NCI-H69 (cell line): Measurements from ENCODE around the gene MCF2L2.
"Not testable (repeated sequence)": the region's sequence is repeated elsewhere in the genome, so short reads cannot be mapped to it uniquely, and the experiment has no call there.

Source experiments
- DNase-seq: peaks from one replicate; lab custom pipeline; 2025; lab: John Stamatoyannopoulos, UW

Gene MCF2L2

GRCh38 chr3:183428447-183429211, at the start of gene MCF2L2:
Gene MCF2L2 (minus strand): TSS chr3:183428619. CDS start chr3:183427977, 642 bp downstream.
- peak; percentile 73 for DNase-seq

- peak; percentile 91 for DNase-seq
Observed at GRCh38 chr3:183477801-183478456, 49.5 kb upstream of the MCF2L2 start.

- not testable (repeated sequence) for DNase-seq
Observed at GRCh38 chr3:183475764-183476162, 47.3 kb upstream of the MCF2L2 start.

GRCh38 chr3:183475016-183475763, 46.8 kb upstream of the MCF2L2 start:
- DNase-seq = no peak

GRCh38 chr3:183473969-183474368, 45.5 kb upstream of the MCF2L2 start:
- DNase-seq = no peak

GRCh38 chr3:183472155-183472554, 43.7 kb upstream of the MCF2L2 start:
- no peak for DNase-seq

GRCh38 chr3:183468424-183468823, 40.0 kb upstream of the MCF2L2 start:
- DNase-seq = peak; percentile 12

- DNase-seq = peak; percentile 12
Observed at GRCh38 chr3:183466575-183466974, 38.2 kb upstream of the MCF2L2 start.

- not testable (repeated sequence) for DNase-seq
Observed at GRCh38 chr3:183465710-183466109, 37.3 kb upstream of the MCF2L2 start.

GRCh38 chr3:183464480-183464879, 36.1 kb upstream of the MCF2L2 start:
- no peak for DNase-seq

GRCh38 chr3:183460081-183461055, 31.9 kb upstream of the MCF2L2 start:
- no peak for DNase-seq

- DNase-seq = no peak
Observed at GRCh38 chr3:183455089-183455488, 26.7 kb upstream of the MCF2L2 start.

GRCh38 chr3:183454064-183454463, 25.6 kb upstream of the MCF2L2 start:
- DNase-seq = no peak

GRCh38 chr3:183449791-183450190, 21.4 kb upstream of the MCF2L2 start:
- no peak for DNase-seq

- DNase-seq = peak; percentile 40
Observed at GRCh38 chr3:183449391-183449790, 21.0 kb upstream of the MCF2L2 start.

GRCh38 chr3:183448369-183449128, 20.1 kb upstream of the MCF2L2 start:
- DNase-seq = no peak

GRCh38 chr3:183447206-183448001, 19.0 kb upstream of the MCF2L2 start:
- DNase-seq = peak; percentile 98

GRCh38 chr3:183446838-183447205, 18.4 kb upstream of the MCF2L2 start:
- DNase-seq = no peak

- no peak for DNase-seq
Observed at GRCh38 chr3:183444748-183445147, 16.3 kb upstream of the MCF2L2 start.
